Measurements from ENCODE around the gene SLC66A2.
"Not testable (repeated sequence)": the region's sequence is repeated elsewhere in the genome, so short reads cannot be mapped to it uniquely, and the experiment has no call there.

The SLC66A2 gene

DNA sequence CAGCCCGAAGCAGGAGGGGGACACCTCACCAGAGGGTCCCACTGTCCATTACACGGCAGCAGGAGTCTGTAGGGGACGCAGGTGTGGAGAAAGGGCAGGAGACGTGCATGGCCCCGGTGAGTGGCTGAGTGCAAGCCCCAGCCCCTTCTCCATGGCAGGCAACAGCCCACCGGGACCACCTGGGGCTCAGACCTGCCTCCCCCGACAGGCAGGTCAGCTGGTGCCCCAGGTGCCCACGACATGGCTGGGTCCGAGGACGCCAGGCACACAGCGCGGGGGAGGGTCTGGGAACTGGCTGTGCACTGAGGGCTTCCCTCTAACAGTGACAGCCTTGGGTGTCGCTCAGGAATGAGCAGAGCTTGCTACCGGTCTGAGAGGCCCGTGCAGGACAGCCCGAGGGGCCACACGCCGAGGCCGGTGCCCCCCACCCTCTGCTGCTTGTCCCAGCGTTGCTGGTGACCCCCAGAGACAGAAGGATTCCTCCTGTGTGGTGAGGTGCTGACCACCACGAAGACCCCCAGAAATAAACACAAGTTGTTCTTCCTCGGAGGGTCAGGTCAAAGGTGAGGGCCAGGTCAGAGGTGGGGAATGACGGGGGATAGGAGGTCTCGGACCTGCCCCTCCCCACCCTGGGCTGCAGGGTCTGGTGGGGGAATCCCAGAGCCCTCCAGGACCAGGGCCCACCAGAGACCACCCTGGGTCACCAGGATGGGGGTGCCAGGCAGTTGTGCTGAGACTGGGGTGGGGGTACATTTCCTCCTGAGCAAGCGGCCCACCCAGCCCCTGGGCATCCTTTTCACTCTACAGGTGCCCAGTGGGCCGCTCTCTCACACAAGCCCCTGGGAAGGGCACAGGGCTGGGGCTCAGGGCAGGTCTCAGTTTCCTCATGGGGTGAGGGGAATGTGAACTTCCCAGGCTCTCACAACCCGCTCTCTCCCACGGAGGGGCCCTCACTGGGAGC, 50.6 kb downstream of the SLC66A2 start:
- DNase-seq = no peak

DNA sequence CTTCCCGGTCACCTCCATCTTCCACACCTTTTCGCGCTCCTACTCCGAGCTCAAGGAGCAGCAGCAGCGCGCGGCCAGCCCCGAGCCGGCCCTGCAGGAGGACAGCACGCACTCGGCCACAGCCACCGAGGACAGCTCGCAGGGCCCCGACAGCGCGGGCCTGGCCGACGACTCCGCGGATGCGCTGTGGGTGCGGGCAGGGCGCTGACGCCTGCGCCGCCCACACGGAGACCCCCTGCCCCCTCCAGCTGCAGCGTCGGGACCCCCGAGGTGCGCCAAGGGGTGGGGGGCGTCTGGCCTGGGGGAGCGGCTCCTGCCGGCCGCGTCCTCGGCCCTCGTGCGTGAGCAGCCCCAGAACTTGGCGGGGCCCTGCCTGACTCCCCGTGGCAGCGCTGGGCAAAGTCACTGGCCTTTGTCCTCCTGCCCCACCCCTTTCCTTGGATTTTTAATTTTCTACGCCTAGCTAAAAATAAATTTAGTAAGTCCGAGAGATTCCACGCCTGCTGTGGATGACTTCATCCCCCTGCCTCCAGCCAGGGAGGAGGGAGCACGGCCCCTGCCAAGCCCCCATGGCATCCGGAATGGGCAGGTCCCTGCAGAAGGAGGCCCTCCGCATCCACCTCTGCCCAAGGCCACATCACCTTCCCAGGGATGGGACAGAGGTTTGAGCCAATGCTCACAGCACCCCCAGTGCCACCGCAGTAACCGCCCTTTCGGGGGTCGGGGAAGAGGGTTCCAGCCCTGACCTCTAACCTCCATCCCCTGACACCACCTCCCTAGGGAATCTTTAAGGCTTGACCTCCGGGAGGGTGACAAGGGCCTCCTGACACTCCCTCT, 51.6 kb downstream of the SLC66A2 start:
- no peak for DNase-seq

DNA sequence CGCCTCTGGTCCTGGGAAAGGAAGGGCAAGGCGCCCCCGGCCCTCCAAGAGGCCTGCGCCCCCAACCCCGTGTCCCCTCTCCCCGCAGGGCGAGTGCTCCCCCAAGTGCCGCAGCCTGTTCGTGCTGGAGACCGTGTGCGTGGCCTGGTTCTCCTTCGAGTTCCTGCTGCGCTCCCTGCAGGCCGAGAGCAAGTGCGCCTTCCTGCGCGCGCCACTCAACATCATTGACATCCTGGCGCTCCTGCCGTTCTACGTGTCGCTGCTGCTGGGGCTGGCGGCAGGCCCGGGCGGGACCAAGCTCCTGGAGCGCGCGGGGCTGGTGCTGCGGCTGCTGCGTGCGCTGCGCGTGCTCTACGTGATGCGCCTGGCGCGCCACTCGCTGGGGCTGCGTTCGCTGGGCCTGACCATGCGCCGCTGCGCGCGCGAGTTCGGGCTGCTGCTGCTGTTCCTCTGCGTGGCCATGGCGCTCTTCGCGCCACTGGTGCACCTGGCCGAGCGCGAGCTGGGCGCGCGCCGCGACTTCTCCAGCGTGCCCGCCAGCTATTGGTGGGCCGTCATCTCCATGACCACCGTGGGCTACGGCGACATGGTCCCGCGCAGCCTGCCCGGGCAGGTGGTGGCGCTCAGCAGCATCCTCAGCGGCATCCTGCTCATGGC, 52.4 kb downstream of the SLC66A2 start:
- DNase-seq = no peak

DNA sequence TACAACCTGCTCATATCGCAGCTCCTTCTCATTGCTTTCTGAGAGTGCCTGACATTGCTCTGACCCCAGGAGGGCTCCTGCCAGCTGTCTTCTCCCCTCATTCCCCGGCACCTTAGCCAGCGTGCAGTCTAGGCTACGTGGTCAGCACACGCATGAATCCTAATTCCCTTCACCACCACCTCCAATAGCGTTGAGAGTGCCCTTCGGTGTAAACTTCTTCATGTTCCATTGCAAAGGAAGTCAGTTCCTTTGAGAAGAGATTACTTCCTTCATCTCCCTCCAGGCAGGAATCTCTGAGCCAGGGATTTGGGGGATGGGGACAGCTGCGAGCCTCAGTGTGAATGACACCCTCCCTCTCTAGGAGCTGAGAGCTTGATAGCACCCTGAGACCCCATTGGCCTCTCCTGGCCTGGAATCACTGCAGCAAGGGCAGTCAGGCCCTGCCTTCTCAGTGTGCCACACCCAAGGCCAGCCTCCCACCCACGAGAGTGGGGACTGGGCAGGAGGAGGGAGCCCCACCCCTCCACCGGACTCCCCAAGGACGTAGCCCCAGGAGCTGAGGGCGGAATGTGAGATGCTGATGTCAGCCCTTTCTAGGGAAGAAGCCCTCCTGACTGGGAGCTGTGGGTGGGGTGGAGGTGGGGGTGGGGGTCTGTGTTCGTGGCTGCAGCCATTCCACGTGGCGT, 53.4 kb downstream of the SLC66A2 start:
- no peak for DNase-seq

DNA sequence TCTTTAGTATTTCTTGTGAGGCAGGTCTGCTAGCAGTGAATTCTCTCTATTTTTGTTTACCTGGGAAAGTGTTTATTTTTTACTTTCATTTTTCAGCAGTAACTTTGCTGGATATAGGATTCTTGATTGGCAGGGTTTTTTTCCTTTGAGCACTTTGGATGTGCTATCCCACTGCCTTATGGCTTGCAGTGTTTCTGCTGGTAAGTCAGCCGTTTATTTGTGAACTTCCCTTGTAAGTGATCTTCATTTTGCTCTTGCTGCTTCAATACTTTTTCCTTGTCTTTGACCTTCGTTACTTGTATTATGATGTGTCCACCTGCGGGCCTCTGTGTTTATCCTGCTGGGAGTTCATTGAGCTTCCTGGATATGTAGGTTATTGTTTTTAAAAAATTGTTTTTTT, 54.7 kb downstream of the SLC66A2 start:
- no peak for DNase-seq

DNA sequence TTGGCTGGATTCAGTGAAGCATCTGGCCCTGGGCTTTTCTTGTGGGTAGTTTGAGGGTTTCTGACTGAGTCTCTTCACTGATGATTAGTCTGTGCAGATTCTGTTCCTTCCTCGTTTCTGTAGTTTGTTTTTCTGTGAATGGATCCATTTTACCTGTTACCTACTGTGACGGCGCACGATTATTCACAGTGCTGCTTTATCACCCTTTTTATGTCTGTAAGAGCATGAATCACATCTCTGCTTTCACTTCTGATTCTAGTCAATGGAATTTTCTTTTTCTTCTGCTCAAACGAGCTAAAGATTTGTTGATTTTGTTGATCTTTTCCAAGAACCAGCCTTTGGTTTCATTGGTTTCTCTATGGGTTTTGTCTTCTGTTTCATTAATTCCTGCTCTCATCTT, 60.8 kb downstream of the SLC66A2 start:
- DNase-seq = no peak

DNA sequence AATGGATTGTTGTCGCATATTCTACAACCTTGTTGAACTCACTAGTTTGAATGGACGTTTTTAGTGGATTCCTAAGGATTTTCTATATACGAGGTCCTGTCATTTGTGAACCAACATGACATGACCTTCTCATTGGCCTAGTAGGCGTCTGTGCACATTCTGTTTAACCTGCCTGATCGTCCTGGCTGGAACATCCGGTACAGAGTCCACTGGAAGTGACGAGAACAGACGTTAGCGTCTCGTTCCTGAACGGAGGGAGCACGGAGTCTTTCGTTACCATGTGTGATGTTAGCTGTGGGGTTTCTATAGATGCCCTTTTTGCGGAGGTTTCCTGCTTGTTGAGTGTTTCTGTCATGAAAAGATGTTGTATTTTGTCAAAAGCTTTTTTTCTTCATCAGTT, 61.9 kb downstream of the SLC66A2 start:
- DNase-seq = no peak

DNA sequence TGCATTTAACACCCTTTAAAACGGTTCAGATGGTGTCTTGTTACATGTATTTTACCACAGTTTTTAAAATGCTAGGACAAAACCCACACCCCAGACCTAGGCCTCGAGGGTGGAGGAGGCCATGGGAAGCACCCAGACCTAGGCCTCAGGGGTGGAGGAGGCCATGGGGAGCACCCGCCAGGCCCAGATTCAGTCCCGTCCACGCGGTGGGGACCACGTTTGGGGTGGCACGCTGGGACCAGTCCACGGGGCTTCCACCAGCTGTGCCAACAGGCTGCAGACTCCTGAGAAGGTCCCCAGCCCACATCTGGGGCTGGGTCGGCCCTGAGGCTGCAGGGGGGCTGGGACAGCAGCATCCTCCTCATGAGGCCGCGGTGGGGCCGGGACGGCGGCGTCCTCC, 63.4 kb downstream of the SLC66A2 start:
- no peak for DNase-seq

DNA sequence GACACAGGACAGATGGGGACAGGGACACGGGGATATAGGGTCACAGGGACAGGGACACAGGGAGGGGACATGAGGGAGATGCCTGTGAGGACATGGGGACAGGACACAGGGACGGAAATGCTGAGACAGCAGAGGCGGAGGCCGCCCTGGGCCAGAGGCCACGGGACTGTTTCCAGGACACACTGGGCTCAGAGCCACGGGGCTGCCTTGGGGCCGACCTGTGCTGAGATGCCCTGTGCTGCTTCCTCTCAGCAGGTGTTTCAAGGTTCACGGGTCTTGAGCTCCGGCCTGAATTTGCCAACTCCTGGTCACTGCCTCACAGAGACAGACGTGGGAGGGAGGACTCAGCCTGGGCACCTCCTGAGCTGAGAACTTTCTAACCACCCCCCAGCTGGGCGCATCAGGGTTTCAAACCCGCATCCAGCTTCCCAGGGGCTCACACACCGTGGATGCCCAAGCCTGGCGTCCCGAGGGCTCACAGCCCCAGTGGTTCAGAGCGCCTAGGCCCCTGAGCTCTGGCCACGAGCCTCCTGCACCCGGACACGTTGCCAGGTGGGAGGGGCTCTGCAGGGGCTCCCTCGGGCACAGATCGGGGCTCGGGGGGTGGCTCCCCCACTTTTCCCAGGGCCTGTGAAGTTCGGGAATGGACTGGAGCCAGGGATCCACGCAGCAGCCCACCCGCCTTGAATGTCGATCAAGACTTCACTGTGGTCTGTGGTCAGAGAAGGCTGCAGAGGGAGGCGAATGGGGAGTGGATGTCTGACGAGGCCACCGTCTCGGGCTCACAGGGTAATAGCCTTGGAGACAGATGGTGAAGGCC, 64.1 kb downstream of the SLC66A2 start:
- no peak for DNase-seq

DNA sequence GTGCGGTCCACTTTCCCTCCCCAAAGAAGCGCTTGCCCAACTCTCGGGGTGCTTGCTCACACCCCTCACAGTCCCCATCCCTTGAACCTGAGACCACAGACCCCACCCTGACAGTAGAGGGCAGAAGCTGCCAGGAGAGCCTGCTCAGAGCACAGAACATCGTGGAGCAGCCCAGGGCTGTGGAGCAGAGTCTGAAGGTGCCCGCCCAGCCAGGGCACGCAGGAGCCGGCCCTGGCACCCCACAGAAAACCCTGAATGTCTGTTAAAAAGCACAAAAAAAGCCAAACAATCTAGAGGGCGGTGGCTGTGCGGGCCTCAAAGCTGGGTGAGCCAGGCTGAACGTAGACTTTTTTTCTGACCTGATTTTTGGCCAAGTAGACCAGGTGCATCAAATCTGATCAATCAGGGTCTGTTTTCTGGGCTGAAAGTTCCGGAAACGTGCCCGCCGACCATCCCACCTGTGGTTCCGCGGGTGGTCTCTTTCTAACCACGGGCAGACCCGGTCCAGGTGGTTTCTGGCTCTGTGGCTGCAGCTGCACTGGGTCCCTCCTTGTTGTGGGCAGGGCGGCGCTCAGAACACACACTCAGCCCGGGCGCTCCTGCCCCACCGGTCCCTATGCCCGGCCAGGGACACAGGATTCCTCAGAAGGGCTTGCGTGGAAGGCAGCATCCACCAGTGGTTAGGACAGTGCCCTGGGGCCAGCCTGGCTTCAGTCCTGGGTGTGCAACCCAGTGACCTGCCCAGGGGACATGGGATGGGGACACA, 66.3 kb downstream of the SLC66A2 start:
- DNase-seq = no peak

DNA sequence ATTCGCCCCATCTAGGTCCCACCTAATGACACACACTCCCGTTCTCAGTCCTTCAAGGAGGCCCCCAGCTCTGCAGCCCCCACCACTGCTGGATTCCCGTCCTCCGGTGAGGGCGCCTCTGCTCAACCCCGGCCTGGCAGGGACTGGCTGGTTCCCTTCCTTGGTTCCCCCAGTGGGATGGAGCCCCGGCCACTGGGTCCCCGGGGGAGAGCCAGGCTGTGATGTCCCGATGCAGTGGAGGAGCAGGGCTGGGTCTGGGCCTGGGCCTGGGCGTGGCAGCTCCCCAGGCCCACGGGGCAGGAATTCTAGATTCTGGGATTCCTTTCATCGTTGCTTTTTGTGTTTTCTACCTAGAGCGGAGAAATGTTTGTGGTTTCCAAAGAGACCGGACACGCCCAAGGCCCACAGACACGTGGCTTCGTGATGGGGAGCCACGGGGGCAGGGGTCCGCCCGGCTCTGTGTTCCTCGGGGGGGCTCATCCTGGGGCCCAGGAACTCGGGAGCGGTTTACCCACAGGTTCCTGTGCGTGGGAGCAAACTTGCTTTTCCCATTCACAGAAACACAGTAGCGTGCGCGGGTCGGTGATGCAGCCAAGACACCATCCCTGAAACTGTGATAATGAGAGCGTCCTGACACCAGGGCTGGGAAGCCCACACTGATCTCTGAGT, 67.0 kb downstream of the SLC66A2 start:
- DNase-seq = no peak

DNA sequence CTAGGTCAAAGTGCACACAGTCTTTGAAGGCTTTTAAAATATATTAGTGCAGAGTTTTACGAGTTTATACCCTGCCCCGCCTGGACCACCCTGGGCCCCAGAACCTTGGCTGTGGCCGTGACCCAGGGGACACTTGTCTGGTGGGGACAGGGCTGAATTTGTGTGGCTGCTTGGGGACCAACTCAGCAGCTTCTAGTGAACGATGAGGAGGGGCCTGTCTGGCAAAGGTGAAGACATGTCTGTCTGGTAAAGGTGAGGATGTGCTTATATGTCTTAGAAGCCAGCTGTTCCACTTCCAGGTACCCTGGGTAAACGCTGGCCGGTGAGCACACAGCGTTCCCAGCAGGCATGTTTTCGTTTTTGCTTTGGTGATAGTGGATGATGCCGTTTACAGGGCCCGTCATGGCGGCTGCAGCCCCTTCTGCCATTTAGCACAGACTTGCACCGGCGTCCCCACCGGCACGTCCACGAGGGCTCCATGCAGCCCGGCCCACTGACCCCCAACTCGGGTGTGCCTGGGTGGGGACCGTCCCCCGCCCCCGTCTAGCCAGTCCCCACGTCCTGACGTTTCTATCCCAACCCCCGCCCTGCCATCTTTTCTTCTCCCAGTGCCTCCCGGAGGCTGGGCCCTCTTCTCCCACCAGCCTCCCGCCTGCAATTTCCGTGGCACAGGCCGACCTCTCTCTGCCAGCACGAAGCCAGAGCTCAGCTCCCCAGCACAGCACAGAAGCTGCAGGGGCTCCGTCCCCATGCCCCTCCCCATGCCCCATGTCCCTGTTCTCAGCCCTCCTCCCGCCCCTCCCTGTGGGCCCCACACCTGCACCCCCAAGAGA, 67.8 kb downstream of the SLC66A2 start:
- DNase-seq = no peak

DNA sequence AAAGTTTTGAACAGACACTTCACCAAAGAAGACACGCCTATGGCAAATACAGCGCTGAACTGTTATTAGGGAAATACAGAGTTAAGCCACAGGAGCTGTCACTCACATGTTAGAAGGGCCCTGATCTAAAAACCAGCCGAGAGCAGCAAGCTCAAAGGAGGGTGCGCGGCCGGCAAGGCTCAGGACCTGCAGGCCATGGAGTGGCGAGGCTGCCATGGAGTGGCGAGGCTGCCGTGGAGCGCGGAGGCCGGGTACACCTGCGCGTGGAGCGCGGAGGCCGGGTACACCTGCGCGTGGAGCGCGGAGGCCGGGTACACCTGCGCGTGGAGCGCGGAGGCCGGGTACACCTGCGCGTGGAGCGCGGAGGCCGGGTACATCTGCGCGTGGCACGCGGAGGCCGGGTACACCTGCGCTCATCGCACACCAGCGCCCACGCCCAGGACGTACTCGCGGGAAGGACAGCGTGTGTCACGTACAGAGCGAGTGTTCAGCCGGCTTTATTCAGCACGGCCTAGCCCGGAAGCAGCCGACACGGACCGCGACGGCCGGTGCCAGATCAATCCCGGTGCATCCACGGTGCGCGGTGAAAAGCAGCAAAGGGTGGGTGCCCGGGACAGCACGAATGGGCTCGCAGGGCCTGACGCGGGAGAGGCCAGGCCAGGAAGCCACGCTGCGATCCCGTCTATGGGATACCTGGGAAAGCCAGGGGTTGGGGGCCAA, 68.8 kb downstream of the SLC66A2 start:
- no peak for DNase-seq

DNA sequence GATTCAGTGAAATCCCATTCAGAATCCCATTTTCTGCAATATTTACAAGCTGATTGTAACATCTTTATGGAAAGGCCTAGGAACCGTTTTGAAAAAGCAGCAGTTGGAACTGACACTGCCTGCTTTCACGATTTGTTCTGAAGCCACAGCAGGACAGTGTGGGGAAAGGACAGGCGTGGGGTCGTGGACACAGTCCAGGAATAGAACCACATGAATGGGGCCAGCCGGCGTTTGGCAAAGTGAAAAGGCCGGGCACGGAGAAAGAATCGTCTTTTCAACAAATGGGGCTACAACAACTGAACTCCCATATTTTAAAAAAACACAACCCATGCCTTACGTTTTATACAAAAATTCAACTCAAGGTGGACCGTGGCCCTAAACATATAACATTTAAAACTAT, 69.8 kb downstream of the SLC66A2 start:
- no peak for DNase-seq

DNA sequence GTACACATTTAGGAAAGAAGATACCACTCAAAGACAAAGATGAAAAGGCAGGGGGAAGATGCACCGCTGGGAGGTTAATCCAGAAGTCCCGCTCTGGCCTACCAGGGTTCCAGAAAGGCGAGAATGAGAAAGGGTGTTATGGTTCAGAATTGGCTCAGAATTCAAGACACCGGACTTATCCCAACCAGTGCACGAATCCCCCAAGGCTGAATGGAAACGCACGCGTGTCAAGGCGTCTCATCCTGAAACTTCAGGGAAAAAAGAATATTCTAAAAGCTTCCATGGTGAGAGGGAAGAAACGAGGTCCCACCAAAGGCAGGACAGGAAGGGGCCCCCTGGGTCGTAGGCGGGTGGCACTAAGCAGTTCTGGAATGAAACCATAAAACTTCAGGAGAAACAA, 71.9 kb downstream of the SLC66A2 start:
- no peak for DNase-seq

DNA sequence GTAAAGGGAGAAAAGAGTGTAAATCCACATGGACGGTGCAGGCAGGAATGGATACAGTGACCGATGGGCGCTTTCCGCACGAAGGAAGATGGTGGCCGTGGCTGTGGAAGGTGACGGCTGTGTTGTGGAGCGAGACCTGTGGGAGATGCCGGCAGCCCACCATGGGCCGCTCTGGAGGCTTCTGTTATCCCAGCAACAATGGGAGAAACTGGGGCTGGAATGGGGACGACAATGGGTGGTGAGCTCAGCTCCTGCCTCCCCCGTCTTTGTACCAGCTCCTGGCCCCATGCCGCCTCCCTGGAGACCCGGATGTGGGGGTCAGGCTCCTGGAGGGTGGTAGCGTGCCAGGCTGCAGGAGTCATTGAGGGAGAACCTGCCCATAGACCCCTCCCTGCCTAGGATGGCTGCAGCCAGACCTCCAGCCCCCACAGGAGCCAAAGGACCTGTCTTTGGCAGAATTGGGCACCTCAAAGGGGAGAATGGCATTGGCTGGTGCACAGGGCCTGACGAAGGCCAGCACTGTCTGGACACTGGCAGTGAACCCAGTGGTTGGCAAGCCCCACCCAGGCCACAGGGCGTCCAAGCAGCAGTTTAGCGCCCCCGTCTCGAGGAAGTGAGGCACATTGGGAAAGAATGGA, 72.6 kb downstream of the SLC66A2 start:
- no peak for DNase-seq

DNA sequence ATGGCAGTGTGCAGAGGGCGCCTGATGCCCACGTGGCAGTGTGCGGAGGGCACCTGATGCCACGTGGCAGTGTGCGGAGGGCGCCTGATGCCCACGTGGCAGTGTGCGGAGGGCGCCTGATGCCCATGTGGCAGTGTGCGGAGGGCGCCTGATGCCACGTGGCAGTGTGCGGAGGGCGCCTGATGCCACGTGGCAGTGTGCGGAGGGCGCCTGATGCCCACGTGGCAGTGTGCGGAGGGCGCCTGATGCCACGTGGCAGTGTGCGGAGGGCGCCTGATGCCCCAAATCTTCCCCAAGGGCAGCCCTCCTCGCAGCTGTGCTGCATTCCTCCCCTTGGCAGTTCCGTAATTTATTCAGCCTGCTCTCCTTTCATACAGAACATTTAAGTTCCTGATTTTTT, 73.2 kb downstream of the SLC66A2 start:
- not testable (repeated sequence) for DNase-seq

All from effector CD4-positive, alpha-beta T cell (primary cell).